Ovary (tissue), 3 donors: ENCODE measurements around the gene WDR26.
"Not testable (repeated sequence)": the region's sequence is repeated elsewhere in the genome, so short reads cannot be mapped to it uniquely, and the experiment has no call there.

Experiments used
- CTCF ChIP-seq, 3 donors: fragments of 450-650 bp in 2 of 3; fragments of 200-600 bp in 1 of 3; IDR thresholded peaks; one replicate each; pipeline versions ENCODE4 v1.5.1 to v1.8.0; 2016 to 2022; ENCODE audit warnings: antibody characterized with exemption in 3 of 3, mild to moderate bottlenecking in 1 of 3
- EP300 ChIP-seq: sonication (generic); formaldehyde crosslinking; IDR thresholded peaks from one replicate; pipeline ENCODE4 v1.6.1; 2017; ENCODE audit warnings: antibody characterized with exemption
- donor health status: DM: no; HTN: no; CAD: no.

GRCh38 chr1:224352436-224353085, 82.0 kb downstream of the WDR26 start:
- TF ChIP-seq EP300; CTCF (IDR thresholded peaks at IDR 0.05): not testable (repeated sequence)
